SK-N-SH treated with all-trans-retinoic acid at 6 μM for 48 hours (cell line): Measurements from ENCODE around the gene GOLGA6L6.
"Not testable (repeated sequence)": the region's sequence is repeated elsewhere in the genome, so short reads cannot be mapped to it uniquely, and the experiment has no call there.

Source experiments
- ARNTL ChIP-seq: fragments of 450-650 bp; formaldehyde crosslinking; IDR thresholded peaks from 2 replicates; pipeline ENCODE4 v1.5.0; 2020; ENCODE audit warnings: low read depth, mild to moderate bottlenecking, moderate library complexity, borderline replicate concordance
- PPARA ChIP-seq: fragments of 250-450 bp; sonication (Bioruptor Pico); IDR thresholded peaks from 2 replicates; pipeline ENCODE4 v1.5.0; 2020; ENCODE audit warnings: mild to moderate bottlenecking, borderline replicate concordance
- SNAI2 ChIP-seq: fragments of 250-450 bp; sonication (Bioruptor Pico); IDR thresholded peaks from 2 replicates; pipeline ENCODE4 v1.5.0; 2020; ENCODE audit warnings: mild to moderate bottlenecking, moderate library complexity
- ZFP30 ChIP-seq: fragments of 450-650 bp; formaldehyde crosslinking; IDR thresholded peaks from 2 replicates; pipeline ENCODE4 v1.5.0; 2022; ENCODE audit warnings: mild to moderate bottlenecking, moderate library complexity
- ZNF70 ChIP-seq: fragments of 450-650 bp; formaldehyde crosslinking; IDR thresholded peaks from 2 replicates; pipeline ENCODE4 v1.5.0; 2020; ENCODE audit warnings: mild to moderate bottlenecking, moderate library complexity

GRCh38 chr15:20497781-20498180, 43.8 kb downstream of the GOLGA6L6 start:
- TF ChIP-seq PPARA (CRISPR knock-in tag); ARNTL (CRISPR knock-in tag); ZNF70 (CRISPR knock-in tag); ZFP30 (CRISPR knock-in tag); SNAI2: not testable (repeated sequence)
